Stomach (tissue), 9 donors: ENCODE results near the gene SEC61B. TPM values are rescaled to one million over a fixed set of nuclear protein-coding genes. Genes with fewer than 3 reads are reported as not detected.

ENCODE experiments used
- DNase-seq, 2 donors: peaks; one replicate each; pipeline versions ENCODE4 v3.0.0 to v3.0.0-alpha.2; 2013 to 2019
- H3K27ac ChIP-seq, 5 donors: fragments of 200-600 bp in 4 of 5; sonication (generic) in 4 of 5; one replicate each; pipeline ENCODE4 v1.5.1; 2013 to 2019; ENCODE audit warnings: mild to moderate bottlenecking in 1 of 5, moderate library complexity in 1 of 5
- H3K27me3 ChIP-seq, 3 donors: fragments of 200-600 bp; sonication (generic); one replicate each; pipeline ENCODE4 v1.5.1; 2017 to 2019; ENCODE audit warnings: mixed run types in 1 of 3
- H3K36me3 ChIP-seq, 4 donors: fragments of 200-600 bp; sonication (generic); 1 replicate in 3 of 4; 2 replicates in 1 of 4; pipeline ENCODE4 v1.5.1; 2016 to 2019
- H3K4me1 ChIP-seq, 4 donors: fragments of 200-600 bp; sonication (generic); one replicate each; pipeline ENCODE4 v1.5.1; 2016 to 2019
- H3K4me3 ChIP-seq, 4 donors: fragments of 200-600 bp; sonication (generic) in 3 of 4; one replicate each; pipeline ENCODE4 v1.5.1; 2016 to 2019; ENCODE audit warnings: mild to moderate bottlenecking in 1 of 4
- H3K9me3 ChIP-seq, 4 donors: fragments of 200-600 bp; sonication (generic); one replicate each; pipeline ENCODE4 v1.5.1; 2016 to 2019
- CTCF ChIP-seq, 7 experiments: fragments of 450-650 bp in 4 of 7; fragments of 200-600 bp in 3 of 7; sonication (generic) in 3 of 7; IDR thresholded peaks; one replicate each; pipeline ENCODE4 v1.5.1; 2016 to 2019; ENCODE audit warnings: antibody characterized with exemption in 7 of 7, control low read depth in 2 of 7, mild to moderate bottlenecking in 1 of 7
- EP300 ChIP-seq: sonication (generic); formaldehyde crosslinking; IDR thresholded peaks from one replicate; pipeline ENCODE4 v1.6.1; 2017; ENCODE audit warnings: antibody characterized with exemption
- POLR2A ChIP-seq, 4 donors: fragments of 450-650 bp; IDR thresholded peaks; one replicate each; pipeline ENCODE4 v1.6.1; 2016; ENCODE audit warnings: antibody characterized with exemption in 4 of 4, control low read depth in 2 of 4, mild to moderate bottlenecking in 1 of 4, moderate library complexity in 1 of 4
- POLR2AphosphoS5 ChIP-seq, 3 donors: sonication (generic); formaldehyde crosslinking; IDR thresholded peaks; one replicate each; pipeline ENCODE4 v1.6.1; 2016; ENCODE audit warnings: antibody characterized with exemption in 3 of 3
- WGBS, 5 donors: extraction: QIAGEN DNeasy Blood & Tissue Kit in 3 of 5; methylation state at CpG; one replicate each; pipeline versions ENCODE4 v1.1.5 to v1.1.7; 2013 to 2018; 5-methylcytosine and 5-hydroxymethylcytosine counted together
- intact Hi-C: fragments of 100-400 bp; cut with DNase I; formaldehyde crosslinking; loops from one replicate; pipeline ENCODE4 v1.15.1; 2023; ENCODE audit warnings: low total_unique reads
- polyA plus RNA-seq, 3 donors: library from polyadenylated mRNA; stranded (reverse); fragments of 200-250 nt; gene quantifications; one replicate each; pipeline ENCODE4 v1.2.3, GENCODE V29; 2013
- total RNA-seq, 5 donors: library from RNA; depleted of rRNA; stranded (reverse); fragments of >200 nt; gene quantifications; one replicate each; pipeline versions ENCODE4 v1.1.0 to v1.2.3, GENCODE V29; 2014 to 2016
- donor health status: healthy with polysubstance abuse.
- donor health status: Bipolar disorder and iron deficiency.
- donor health status: healthy.

Gene SEC61B
- total and polyA plus RNA-seq, 8 donors = 4.1 to 467 (median 161) TPM

- H3K4me1 ChIP-seq = peaks cover 0 to 11% (median 4%) of the 10 kb centered on the region in 4 donors
- intact Hi-C loops = no loop called here
- 82 to 87% (median 84%) methylated on average over 7 of the region's 7 CpGs for WGBS, 5 donors
These were observed 19.0 kb downstream of the SEC61B start for GRCh38 chr9:99241106-99241505.

GRCh38 chr9:99244344-99245260, 22.5 kb downstream of the SEC61B start:
- no peaks in the 10 kb centered on the region for H3K4me1 ChIP-seq
- no peaks in the 10 kb centered on the region for H3K9me3 ChIP-seq
- H3K36me3 ChIP-seq = peaks cover 0 to 20% (median 17%) of the 10 kb centered on the region in 4 donors
- TF ChIP-seq POLR2A (IDR thresholded peaks at IDR 0.05) (no peak), CTCF (IDR thresholded peaks at IDR 0.05) (no peak), POLR2AphosphoS5 (IDR thresholded peaks at IDR 0.05) (no peak), EP300 (no peak)
- H3K27me3 ChIP-seq = no peaks in the 10 kb centered on the region
- no peak overlapping the region for H3K4me3 ChIP-seq
- WGBS, 5 donors = 78 to 84% (median 83%) methylated on average over 3 of the region's 3 CpGs
- no peak for DNase-seq
- intact Hi-C loops = no loop called here
- no peak overlapping the region for H3K27ac ChIP-seq

More at GRCh38 chr9:99241106-99241505, 19.0 kb downstream of the SEC61B start:
- no peak for TF ChIP-seq CTCF (IDR thresholded peaks at IDR 0.05)
- no peak for TF ChIP-seq EP300
- no peak for TF ChIP-seq POLR2A (IDR thresholded peaks at IDR 0.05)
- no peak for TF ChIP-seq POLR2AphosphoS5 (IDR thresholded peaks at IDR 0.05)
- Histone ChIP-seq H3K27me3 (no peaks in the 10 kb centered on the region), H3K9me3 (no peaks in the 10 kb centered on the region), H3K36me3 (peaks cover 4 to 39% (median 36%) of the 10 kb centered on the region in 4 donors), H3K27ac (no peak overlapping the region), H3K4me3 (no peak overlapping the region)
- DNase-seq = no peak

GRCh38 chr9:99249619-99250018, 27.5 kb downstream of the SEC61B start:
- no peaks in the 10 kb centered on the region for H3K36me3 ChIP-seq
- TF ChIP-seq EP300 = no peak
- TF ChIP-seq POLR2AphosphoS5 (IDR thresholded peaks at IDR 0.05) = no peak
- no peak for TF ChIP-seq CTCF (IDR thresholded peaks at IDR 0.05)
- TF ChIP-seq POLR2A (IDR thresholded peaks at IDR 0.05) = no peak
- no peak for DNase-seq
- H3K4me3 ChIP-seq = no peak overlapping the region
- H3K27me3 ChIP-seq = no peaks in the 10 kb centered on the region
- no peaks in the 10 kb centered on the region for H3K9me3 ChIP-seq
- no peaks in the 10 kb centered on the region for H3K4me1 ChIP-seq
- no peak overlapping the region for H3K27ac ChIP-seq
- intact Hi-C loops = no loop called here

- Histone ChIP-seq H3K9me3 (no peaks in the 10 kb centered on the region), H3K27ac (no peak overlapping the region), H3K4me3 (no peak overlapping the region), H3K36me3 (no peaks in the 10 kb centered on the region), H3K27me3 (no peaks in the 10 kb centered on the region), H3K4me1 (no peaks in the 10 kb centered on the region)
- no peak for DNase-seq
- intact Hi-C loops = no loop called here
- TF ChIP-seq POLR2A (IDR thresholded peaks at IDR 0.05) (no peak), EP300 (no peak), POLR2AphosphoS5 (IDR thresholded peaks at IDR 0.05) (no peak), CTCF (IDR thresholded peaks at IDR 0.05) (no peak)
- 91 to 98% (median 94%) methylated on average over 4 of the region's 4 CpGs for WGBS, 5 donors
These were observed 29.1 kb downstream of the SEC61B start for GRCh38 chr9:99251157-99251556.
